Parathyroid adenoma (tissue), 2 donors: ENCODE results near the gene ULBP2.
"Not testable (repeated sequence)": the region's sequence is repeated elsewhere in the genome, so short reads cannot be mapped to it uniquely, and the experiment has no call there.

ENCODE experiments used
- H2AFZ ChIP-seq: fragments of 300-600 bp; sonication (generic); one replicate; pipeline ENCODE4 v1.7.0; 2017; ENCODE audit warnings: antibody characterized with exemption, mild to moderate bottlenecking
- H3K27ac ChIP-seq: fragments of 300-600 bp; sonication (generic); one replicate; pipeline ENCODE4 v1.7.0; 2017
- H3K27me3 ChIP-seq: fragments of 300-600 bp; sonication (generic); one replicate; pipeline ENCODE4 v1.7.0; 2017; ENCODE audit warnings: low read length; ENCODE audit not compliant: control insufficient read depth, insufficient read depth
- H3K36me3 ChIP-seq: fragments of 300-600 bp; sonication (generic); one replicate; pipeline ENCODE4 v1.7.0; 2017; ENCODE audit warnings: low read length; ENCODE audit not compliant: control insufficient read depth, insufficient read depth
- H3K4me1 ChIP-seq: fragments of 300-600 bp; sonication (generic); one replicate; pipeline ENCODE4 v1.7.0; 2017; ENCODE audit warnings: control low read depth
- H3K4me2 ChIP-seq: fragments of 300-600 bp; sonication (generic); one replicate; pipeline ENCODE4 v1.7.0; 2017; ENCODE audit warnings: low read length
- H3K4me3 ChIP-seq: fragments of 300-600 bp; sonication (generic); one replicate; pipeline ENCODE4 v1.7.0; 2017; ENCODE audit warnings: low read depth, low read length
- H3K79me2 ChIP-seq: fragments of 300-600 bp; sonication (generic); one replicate; pipeline ENCODE4 v1.7.0; 2017; ENCODE audit warnings: control low read depth
- H3K9ac ChIP-seq: fragments of 300-600 bp; sonication (generic); one replicate; pipeline ENCODE4 v1.7.0; 2017; ENCODE audit warnings: mild to moderate bottlenecking
- H3K9me3 ChIP-seq: fragments of 300-600 bp; sonication (generic); one replicate; pipeline ENCODE4 v1.7.0; 2017; ENCODE audit warnings: low read length; ENCODE audit not compliant: control insufficient read depth
- TF ChIP-seq, protein P1 (sequence below): fragments of 300-600 bp; sonication (generic); IDR thresholded peaks from one replicate; pipeline ENCODE4 v1.7.0; 2017; ENCODE audit warnings: antibody characterized with exemption, mild to moderate bottlenecking
- donor health status: primary hyperparathyroidism.

ULBP2 gene

DNA sequence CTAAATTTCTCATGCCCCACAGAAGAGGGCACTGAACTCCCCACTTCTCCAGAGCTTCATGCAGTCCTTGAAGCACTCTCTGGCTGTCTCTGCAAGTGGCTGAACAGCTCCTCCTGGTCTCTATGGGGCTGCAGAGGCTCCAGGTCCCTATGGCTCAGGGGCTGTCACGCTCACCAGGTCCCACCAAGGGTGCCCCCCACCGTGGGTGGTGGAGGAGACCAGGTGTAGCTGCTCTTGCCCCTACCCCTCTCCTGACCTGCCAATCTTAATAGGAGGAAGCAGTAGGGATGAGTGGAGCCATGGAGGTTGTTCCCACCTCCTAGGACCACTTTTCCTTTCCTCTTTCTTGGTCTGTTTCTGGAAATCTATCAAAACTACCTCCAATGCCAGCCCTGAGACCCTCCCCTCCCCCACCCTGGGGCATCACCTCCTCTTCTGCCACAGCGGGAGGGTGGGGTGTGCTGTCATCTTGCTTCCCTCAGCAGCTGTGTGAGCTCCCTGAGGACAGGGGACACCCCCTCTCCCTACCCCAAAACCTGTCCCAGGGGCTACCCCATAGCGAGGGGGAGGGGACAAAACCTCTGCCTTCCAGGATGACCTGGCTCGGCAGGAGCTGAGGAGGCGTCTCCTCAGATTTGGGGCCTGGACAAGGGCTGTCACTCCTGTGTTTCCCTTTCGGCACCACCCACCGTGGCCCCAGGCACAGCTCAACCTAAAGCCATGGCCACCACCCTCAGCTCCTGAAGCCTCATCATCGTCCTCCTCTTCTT is 31.9 kb upstream of the ULBP2 start:
- H3K9me3 ChIP-seq, result no peaks in the 10 kb centered on the region
- H3K36me3 ChIP-seq, result no peaks in the 10 kb centered on the region

DNA sequence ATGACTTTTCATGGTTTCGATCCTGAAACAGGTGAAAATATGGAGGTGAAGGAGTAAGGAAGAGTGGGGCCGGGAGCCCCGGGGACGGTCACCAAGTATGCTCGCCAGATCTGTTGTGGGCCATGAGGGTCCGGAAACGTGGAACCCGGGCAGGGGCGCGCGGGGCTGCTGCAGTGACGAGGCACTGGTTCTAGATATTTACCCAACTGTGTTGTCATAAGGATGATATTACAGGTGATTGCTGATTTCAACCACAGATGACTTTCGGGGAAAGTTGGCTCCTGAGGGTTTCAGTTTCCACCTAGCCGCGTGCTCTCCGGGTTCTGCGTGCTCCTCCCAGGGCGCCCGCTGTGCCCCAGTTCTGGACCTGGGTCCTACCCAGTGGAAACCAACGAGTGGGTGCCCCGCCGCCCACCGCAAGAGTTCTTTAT is 31.1 kb upstream of the ULBP2 start:
- Histone ChIP-seq H3K4me2 (no peak overlapping the region), H3K27me3 (no peaks in the 10 kb centered on the region), H3K4me3 (no peak overlapping the region), H3K36me3 (no peaks in the 10 kb centered on the region), H3K9ac (no peak overlapping the region), H3K27ac (no peak overlapping the region), H3K9me3 (no peaks in the 10 kb centered on the region), H3K79me2 (peaks cover 5% of the 10 kb centered on the region), H2AFZ (no peak overlapping the region), H3K4me1 (no peaks in the 10 kb centered on the region)
- TF ChIP-seq, protein P1, sequence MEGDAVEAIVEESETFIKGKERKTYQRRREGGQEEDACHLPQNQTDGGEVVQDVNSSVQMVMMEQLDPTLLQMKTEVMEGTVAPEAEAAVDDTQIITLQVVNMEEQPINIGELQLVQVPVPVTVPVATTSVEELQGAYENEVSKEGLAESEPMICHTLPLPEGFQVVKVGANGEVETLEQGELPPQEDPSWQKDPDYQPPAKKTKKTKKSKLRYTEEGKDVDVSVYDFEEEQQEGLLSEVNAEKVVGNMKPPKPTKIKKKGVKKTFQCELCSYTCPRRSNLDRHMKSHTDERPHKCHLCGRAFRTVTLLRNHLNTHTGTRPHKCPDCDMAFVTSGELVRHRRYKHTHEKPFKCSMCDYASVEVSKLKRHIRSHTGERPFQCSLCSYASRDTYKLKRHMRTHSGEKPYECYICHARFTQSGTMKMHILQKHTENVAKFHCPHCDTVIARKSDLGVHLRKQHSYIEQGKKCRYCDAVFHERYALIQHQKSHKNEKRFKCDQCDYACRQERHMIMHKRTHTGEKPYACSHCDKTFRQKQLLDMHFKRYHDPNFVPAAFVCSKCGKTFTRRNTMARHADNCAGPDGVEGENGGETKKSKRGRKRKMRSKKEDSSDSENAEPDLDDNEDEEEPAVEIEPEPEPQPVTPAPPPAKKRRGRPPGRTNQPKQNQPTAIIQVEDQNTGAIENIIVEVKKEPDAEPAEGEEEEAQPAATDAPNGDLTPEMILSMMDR, result no peak

More for the DNA sequence above, 31.9 kb upstream of the ULBP2 start:
- H3K27ac ChIP-seq, result no peak overlapping the region
- H3K4me3 ChIP-seq, result no peak overlapping the region
- H2AFZ ChIP-seq, result no peak overlapping the region
- TF ChIP-seq, protein P1, result no peak
- no peak overlapping the region for H3K9ac ChIP-seq
- no peaks in the 10 kb centered on the region for H3K27me3 ChIP-seq
- H3K79me2 ChIP-seq, result peaks cover 5% of the 10 kb centered on the region
- no peak overlapping the region for H3K4me2 ChIP-seq
- H3K4me1 ChIP-seq, result no peaks in the 10 kb centered on the region

DNA sequence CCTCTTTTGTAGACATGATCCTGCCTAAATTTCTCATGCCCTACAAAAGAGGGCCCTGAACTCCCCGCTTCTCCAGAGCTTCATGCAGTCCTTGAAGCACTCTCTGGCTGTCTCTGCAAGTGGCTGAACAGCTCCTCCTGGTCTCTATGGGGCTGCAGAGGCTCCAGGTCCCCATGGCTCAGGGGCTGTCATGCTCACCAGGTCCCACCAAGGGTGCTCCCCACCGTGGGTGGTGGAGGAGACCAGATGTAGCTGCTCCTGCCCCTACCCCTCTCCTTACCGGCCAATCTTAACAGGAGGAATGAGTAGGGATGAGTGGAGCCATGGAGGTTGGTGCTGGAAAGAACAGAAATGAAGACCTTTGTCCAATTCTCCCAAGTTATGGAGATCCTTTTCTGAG is 29.1 kb upstream of the ULBP2 start:
- not testable (repeated sequence) for H3K4me3 ChIP-seq, H3K27ac ChIP-seq, H3K4me1 ChIP-seq, H3K9me3 ChIP-seq, H3K27me3 ChIP-seq, H3K4me2 ChIP-seq, H3K9ac ChIP-seq, H3K36me3 ChIP-seq, H2AFZ ChIP-seq, H3K79me2 ChIP-seq

DNA sequence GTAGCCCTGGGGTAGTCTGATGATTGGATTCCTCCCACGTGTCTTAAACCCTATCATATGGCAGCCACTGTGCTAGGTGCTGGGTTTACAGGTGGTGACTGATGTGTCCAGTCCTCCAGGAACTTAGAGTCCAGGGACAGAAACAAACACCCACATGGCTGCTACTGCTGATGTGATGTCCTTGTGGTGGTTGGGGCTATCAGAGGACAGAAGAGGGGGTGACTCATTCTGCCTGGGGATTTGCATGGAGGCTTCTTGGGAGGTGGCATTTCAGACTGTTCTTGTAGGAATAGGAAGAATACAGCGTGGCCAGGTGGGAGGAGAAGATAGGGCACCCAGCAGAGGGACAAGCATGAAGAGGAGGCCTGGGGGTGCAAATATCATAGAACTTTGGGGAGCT is 28.7 kb upstream of the ULBP2 start:
- Histone ChIP-seq H3K9me3 (no peaks in the 10 kb centered on the region), H3K79me2 (peaks cover 3% of the 10 kb centered on the region), H3K4me1 (no peaks in the 10 kb centered on the region), H3K27me3 (no peaks in the 10 kb centered on the region), H3K36me3 (no peaks in the 10 kb centered on the region), H3K4me2 (no peak overlapping the region), H2AFZ (no peak overlapping the region), H3K4me3 (no peak overlapping the region), H3K27ac (no peak overlapping the region), H3K9ac (no peak overlapping the region)
- TF ChIP-seq, protein P1, result no peak

DNA sequence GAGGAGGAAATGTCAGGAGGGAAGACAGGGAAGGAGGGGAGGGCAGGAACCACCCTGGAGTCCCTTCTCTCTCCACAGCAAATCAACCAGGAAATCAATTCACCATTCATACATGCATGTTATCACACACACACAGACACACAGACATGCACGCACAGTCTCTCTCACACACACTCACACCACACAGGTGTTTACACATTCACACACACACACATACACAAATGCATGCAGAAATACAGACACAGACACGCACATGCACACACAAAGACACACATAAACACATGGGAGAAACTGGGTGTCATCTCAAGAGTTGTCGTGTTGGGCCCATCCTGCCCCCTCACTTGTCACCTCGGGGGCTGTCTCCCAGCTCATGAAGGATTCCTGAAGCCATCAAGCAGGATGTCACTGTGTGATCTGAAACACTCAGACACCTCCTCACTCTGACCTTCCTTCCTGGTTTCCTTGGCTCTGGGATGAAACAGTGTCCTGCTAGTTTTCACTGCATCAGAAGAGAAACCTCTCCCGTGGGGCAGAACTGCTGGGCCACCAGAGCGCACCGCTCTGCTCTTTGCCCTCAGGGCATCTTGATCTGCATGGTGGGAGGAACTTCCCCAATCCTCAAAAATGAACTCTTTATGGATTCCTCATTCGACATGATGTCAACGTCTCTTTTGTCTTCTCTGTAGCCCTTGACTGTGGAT is 28.1 kb upstream of the ULBP2 start:
- Histone ChIP-seq H2AFZ (no peak overlapping the region), H3K36me3 (no peaks in the 10 kb centered on the region), H3K9me3 (no peaks in the 10 kb centered on the region), H3K79me2 (peaks cover 2% of the 10 kb centered on the region), H3K4me2 (no peak overlapping the region), H3K27ac (no peak overlapping the region), H3K9ac (no peak overlapping the region), H3K27me3 (no peaks in the 10 kb centered on the region), H3K4me1 (no peaks in the 10 kb centered on the region), H3K4me3 (no peak overlapping the region)
- TF ChIP-seq, protein P1, result no peak
